Activated CD4-positive, alpha-beta memory T cell treated with anti-CD3 and anti-CD28 coated beads, Interleukin-2, amount 10 ng/mL, durations not matched to agents 7 days and 5 days (primary cell): ENCODE data around the gene SMCO4. TPM values are rescaled to one million over a fixed set of nuclear protein-coding genes. Genes with fewer than 3 reads are reported as not detected.
A peak's percentile ranks its signal among the peaks of the same experiment; 100 is the strongest.
"Not testable (repeated sequence)": the region's sequence is repeated elsewhere in the genome, so short reads cannot be mapped to it uniquely, and the experiment has no call there.

Experiments used
- CTCF ChIA-PET: fragments of 350-600 bp; sonication (Branson Sonifier 250); formaldehyde crosslinking; loops from one replicate; lab custom pipeline; 2021; ENCODE audit warnings: antibody characterized with exemption, inconsistent platforms; lab: Charles Lee
- POLR2A ChIA-PET: fragments of 350-600 bp; sonication (Branson Sonifier 250); formaldehyde crosslinking; loops from one replicate; lab custom pipeline; 2021; ENCODE audit warnings: antibody characterized with exemption; lab: Charles Lee
- DNase-seq: peaks from one replicate; pipeline ENCODE4 v3.0.0-alpha.2; 2020
- H3K27ac Mint-ChIP-seq: one replicate; pipeline ENCODE4 v1.8.0; 2021; ENCODE audit warnings: mild to moderate bottlenecking, mixed read lengths
- H3K27me3 Mint-ChIP-seq: one replicate; pipeline ENCODE4 v1.8.0; 2021; ENCODE audit warnings: mixed read lengths
- H3K36me3 Mint-ChIP-seq: one replicate; pipeline ENCODE4 v1.8.0; 2021; ENCODE audit warnings: low read depth, mixed read lengths
- H3K4me1 Mint-ChIP-seq: one replicate; pipeline ENCODE4 v1.8.0; 2021; ENCODE audit warnings: mixed read lengths
- H3K4me3 Mint-ChIP-seq: one replicate; pipeline ENCODE4 v1.8.0; 2021; ENCODE audit warnings: mild to moderate bottlenecking, mixed read lengths
- H3K9me3 Mint-ChIP-seq: one replicate; pipeline ENCODE4 v1.8.0; 2021; ENCODE audit warnings: mixed read lengths
- total RNA-seq, 2 experiments: library from RNA; stranded (reverse); gene quantifications; one replicate each; pipeline ENCODE4 v1.2.3, GENCODE V29; 2021

SMCO4 gene, protein sequence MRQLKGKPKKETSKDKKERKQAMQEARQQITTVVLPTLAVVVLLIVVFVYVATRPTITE
- 10 to 100 TPM; 55.3 to 60.0 TPM for total RNA-seq

GRCh38 chr11:93543292-93543977, at the start of gene SMCO4:
Gene SMCO4, minus strand, starts transcription at chr11:93543391. Its CDS starts 64,202 bp downstream, at chr11:93479189.
- ChIA-PET CTCF (interaction anchor here (1.6 kb wide), 1 partner anchor 31 kb away, joined by 9 read pairs; no protein-coding TSS in a partner anchor), POLR2A (interaction anchor here (1.5 to 3.0 kb wide), 4 partner anchors 12 to 197 kb away, joined by 12 to 54 read pairs (median 20); partner anchors contain the start of genes C11orf54 and TAF1D)
- Mint-ChIP-seq H3K9me3 (no peaks in the 10 kb centered on the region), H3K27ac (peak within 1 kb of the TSS; percentile 85), H3K36me3 (peaks cover 6% of the 10 kb centered on the region), H3K27me3 (peaks cover 7% of the 10 kb centered on the region), H3K4me3 (peak within 1 kb of the TSS; percentile 87), H3K4me1 (peaks cover 36% of the 10 kb centered on the region)
- peak; percentile 80 for DNase-seq

GRCh38 chr11:93591247-93591898, 48.2 kb upstream of the SMCO4 start:
- peaks cover 5% of the 10 kb centered on the region for H3K27me3 Mint-ChIP-seq
- no peaks in the 10 kb centered on the region for H3K9me3 Mint-ChIP-seq
- ChIA-PET POLR2A (no interaction called here), CTCF (interaction anchor here (0.7 kb wide), 1 partner anchor 13 kb away, joined by 3 read pairs; no protein-coding TSS in a partner anchor)
- H3K27ac Mint-ChIP-seq: no peak overlapping the region
- DNase-seq: no peak
- H3K4me3 Mint-ChIP-seq: no peak overlapping the region
- no peaks in the 10 kb centered on the region for H3K36me3 Mint-ChIP-seq
- peaks cover 7% of the 10 kb centered on the region for H3K4me1 Mint-ChIP-seq

- POLR2A ChIA-PET: no interaction called here
- Mint-ChIP-seq H3K36me3 (no peaks in the 10 kb centered on the region), H3K27ac (no peak overlapping the region), H3K4me3 (no peak overlapping the region), H3K4me1 (peaks cover 7% of the 10 kb centered on the region), H3K27me3 (peaks cover 5% of the 10 kb centered on the region), H3K9me3 (no peaks in the 10 kb centered on the region)
- DNase-seq: no peak
- CTCF ChIA-PET: no interaction called here
These were observed 46.2 kb upstream of the SMCO4 start for GRCh38 chr11:93589347-93589746.

GRCh38 chr11:93587858-93588581, 44.8 kb upstream of the SMCO4 start:
- CTCF ChIA-PET: no interaction called here
- Mint-ChIP-seq H3K27me3 (peaks cover 9% of the 10 kb centered on the region), H3K36me3 (no peaks in the 10 kb centered on the region), H3K4me1 (peaks cover 7% of the 10 kb centered on the region), H3K4me3 (no peak overlapping the region), H3K9me3 (no peaks in the 10 kb centered on the region), H3K27ac (no peak overlapping the region)
- POLR2A ChIA-PET: no interaction called here
- no peak for DNase-seq

DNA sequence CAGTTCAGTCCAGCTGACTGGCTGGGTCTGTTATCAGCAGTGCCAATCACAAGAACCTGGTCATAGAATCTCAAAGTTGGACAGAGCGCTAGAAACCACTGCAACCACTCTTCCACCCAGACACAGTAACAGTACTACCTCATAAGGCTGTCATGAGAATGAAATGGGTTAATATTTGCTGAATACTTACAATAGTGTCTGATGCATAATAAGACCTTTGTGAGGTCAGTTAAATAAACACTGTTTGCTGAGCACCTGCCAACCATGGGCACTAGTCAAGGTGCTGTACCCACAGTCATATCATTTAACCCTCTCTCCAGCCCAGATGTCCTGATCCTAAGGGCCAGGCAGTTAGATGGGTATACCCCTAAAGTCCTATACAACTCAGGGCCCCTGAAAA, 44.2 kb upstream of the SMCO4 start:
- CTCF ChIA-PET, POLR2A ChIA-PET, H3K4me1 Mint-ChIP-seq, H3K4me3 Mint-ChIP-seq, H3K36me3 Mint-ChIP-seq, H3K9me3 Mint-ChIP-seq, H3K27ac Mint-ChIP-seq, DNase-seq, H3K27me3 Mint-ChIP-seq: not testable (repeated sequence)

DNA sequence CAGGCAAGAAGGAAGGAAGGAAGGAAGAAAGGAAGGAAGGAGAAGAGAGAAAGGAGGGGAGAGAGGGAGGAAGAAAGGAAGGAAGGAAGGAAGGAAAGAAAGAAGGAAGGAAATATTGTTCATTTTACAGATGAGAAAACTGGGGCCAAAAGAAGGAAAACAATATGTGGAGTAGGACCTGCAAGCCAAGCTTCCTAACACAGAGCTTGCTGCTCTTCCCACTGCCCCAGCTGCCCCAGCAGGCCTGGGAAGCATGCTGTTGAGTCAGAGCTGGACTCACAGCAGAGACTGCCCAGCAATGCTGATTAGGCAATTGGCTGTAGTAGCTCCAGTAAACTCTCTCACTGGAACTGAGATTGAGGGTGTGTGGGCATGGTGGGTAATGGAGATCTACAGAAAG, 42.6 kb upstream of the SMCO4 start:
- ChIA-PET POLR2A (interaction anchor here (0.6 kb wide), 1 partner anchor 255 kb away, joined by 3 read pairs; no protein-coding TSS in a partner anchor), CTCF (no interaction called here)
- H3K9me3 Mint-ChIP-seq: no peaks in the 10 kb centered on the region

GRCh38 chr11:93583490-93583889, 40.3 kb upstream of the SMCO4 start:
- DNase-seq: no peak
- H3K27ac Mint-ChIP-seq: no peak overlapping the region
- no peak overlapping the region for H3K4me3 Mint-ChIP-seq
- H3K36me3 Mint-ChIP-seq: no peaks in the 10 kb centered on the region
- no peaks in the 10 kb centered on the region for H3K4me1 Mint-ChIP-seq
- POLR2A ChIA-PET: no interaction called here
- CTCF ChIA-PET: interaction anchor here (0.7 kb wide), 1 partner anchor 69 kb away, joined by 3 read pairs; no protein-coding TSS in a partner anchor
- H3K27me3 Mint-ChIP-seq: peaks cover 9% of the 10 kb centered on the region
- no peaks in the 10 kb centered on the region for H3K9me3 Mint-ChIP-seq

More for the DNA sequence above, 42.6 kb upstream of the SMCO4 start:
- DNase-seq: no peak
- Mint-ChIP-seq H3K27ac (no peak overlapping the region), H3K36me3 (no peaks in the 10 kb centered on the region), H3K4me1 (peaks cover 2% of the 10 kb centered on the region), H3K27me3 (peaks cover 9% of the 10 kb centered on the region), H3K4me3 (no peak overlapping the region)

- H3K27ac Mint-ChIP-seq: no peak overlapping the region
These were observed 36.1 kb upstream of the SMCO4 start for GRCh38 chr11:93579187-93579751.

GRCh38 chr11:93577286-93577685, 34.1 kb upstream of the SMCO4 start:
- CTCF ChIA-PET: no interaction called here
- no peaks in the 10 kb centered on the region for H3K9me3 Mint-ChIP-seq
- no peaks in the 10 kb centered on the region for H3K4me1 Mint-ChIP-seq
- H3K27me3 Mint-ChIP-seq: peaks cover 6% of the 10 kb centered on the region
- no peak overlapping the region for H3K27ac Mint-ChIP-seq
- no peak for DNase-seq
- H3K36me3 Mint-ChIP-seq: no peaks in the 10 kb centered on the region
- POLR2A ChIA-PET: no interaction called here
- H3K4me3 Mint-ChIP-seq: no peak overlapping the region

More at GRCh38 chr11:93579187-93579751, 36.1 kb upstream of the SMCO4 start:
- Mint-ChIP-seq H3K4me3 (no peak overlapping the region), H3K36me3 (no peaks in the 10 kb centered on the region), H3K4me1 (no peaks in the 10 kb centered on the region), H3K9me3 (no peaks in the 10 kb centered on the region), H3K27me3 (peaks cover 10% of the 10 kb centered on the region)
- DNase-seq: no peak
- ChIA-PET CTCF (interaction anchor here (0.6 kb wide), 1 partner anchor 12 kb away, joined by 3 read pairs; no protein-coding TSS in a partner anchor), POLR2A (no interaction called here)

GRCh38 chr11:93576870-93577269, 33.7 kb upstream of the SMCO4 start:
- H3K27ac Mint-ChIP-seq, H3K9me3 Mint-ChIP-seq, POLR2A ChIA-PET, H3K4me3 Mint-ChIP-seq, DNase-seq, H3K4me1 Mint-ChIP-seq, CTCF ChIA-PET, H3K27me3 Mint-ChIP-seq, H3K36me3 Mint-ChIP-seq: not testable (repeated sequence)

GRCh38 chr11:93574638-93575220, 31.5 kb upstream of the SMCO4 start:
- DNase-seq: no peak
- Mint-ChIP-seq H3K27me3 (peaks cover 7% of the 10 kb centered on the region), H3K36me3 (no peaks in the 10 kb centered on the region), H3K27ac (no peak overlapping the region), H3K9me3 (no peaks in the 10 kb centered on the region), H3K4me3 (no peak overlapping the region), H3K4me1 (no peaks in the 10 kb centered on the region)
- ChIA-PET POLR2A (no interaction called here), CTCF (no interaction called here)

DNA sequence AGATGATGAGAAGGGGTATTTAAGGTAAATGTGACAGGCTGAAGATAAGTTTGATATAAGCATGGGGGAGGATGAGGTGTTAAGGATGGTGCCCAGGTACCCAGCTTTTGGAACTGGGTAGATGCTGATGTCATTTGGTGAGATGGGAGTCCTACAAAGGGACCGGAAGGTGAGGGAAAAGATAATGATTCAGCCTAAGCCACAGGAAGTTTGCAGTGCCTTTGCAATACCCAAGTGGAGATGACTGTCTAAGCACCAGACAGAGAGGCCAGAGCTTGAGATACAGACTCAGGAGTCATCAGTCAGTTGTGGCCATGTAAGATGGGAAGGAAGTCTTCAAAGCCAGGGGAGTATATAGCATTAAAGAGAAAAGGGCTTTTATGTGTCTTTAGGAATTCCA, 30.0 kb upstream of the SMCO4 start:
- ChIA-PET POLR2A (no interaction called here), CTCF (no interaction called here)
- Mint-ChIP-seq H3K4me1 (no peaks in the 10 kb centered on the region), H3K9me3 (no peaks in the 10 kb centered on the region), H3K36me3 (no peaks in the 10 kb centered on the region), H3K27me3 (peaks cover 9% of the 10 kb centered on the region), H3K4me3 (no peak overlapping the region), H3K27ac (no peak overlapping the region)
- no peak for DNase-seq
